Thyroid gland (tissue), 4 donors: Measurements from ENCODE around the gene ROCK2. TPM values are rescaled to one million over a fixed set of nuclear protein-coding genes. Genes with fewer than 3 reads are reported as not detected.
A peak's percentile ranks its signal among the peaks of the same experiment; 100 is the strongest.

Experiments used
- DNase-seq, 2 donors: peaks; one replicate each; pipeline ENCODE4 v3.0.0-alpha.2; 2019
- H3K27ac ChIP-seq, 3 donors: fragments of 200-600 bp; sonication (generic); 1 replicate in 2 of 3; 2 replicates in 1 of 3; pipeline ENCODE4 v1.5.1; 2016 to 2019; ENCODE audit warnings: mild to moderate bottlenecking in 1 of 3, moderate library complexity in 1 of 3
- H3K27me3 ChIP-seq: fragments of 200-600 bp; sonication (generic); one replicate; pipeline ENCODE4 v1.5.1; 2019
- H3K36me3 ChIP-seq, 2 donors: fragments of 200-600 bp; sonication (generic); one replicate each; pipeline ENCODE4 v1.5.1; 2016 to 2019
- H3K4me1 ChIP-seq, 2 donors: fragments of 200-600 bp; sonication (generic); one replicate each; pipeline ENCODE4 v1.5.1; 2017 to 2019
- H3K4me3 ChIP-seq, 3 donors: fragments of 200-600 bp; sonication (generic); replicated peaks in 1 of 3; 1 replicate in 2 of 3; 2 replicates in 1 of 3; pipeline ENCODE4 v1.5.1; 2016; ENCODE audit warnings: mild to moderate bottlenecking in 1 of 3
- H3K9me3 ChIP-seq: fragments of 200-600 bp; sonication (generic); one replicate; pipeline ENCODE4 v1.5.1; 2017
- CTCF ChIP-seq, 6 experiments: fragments of 200-600 bp in 3 of 6; fragments of 450-650 bp in 3 of 6; sonication (generic) in 3 of 6; IDR thresholded peaks; one replicate each; pipeline ENCODE4 v1.5.1; 2016 to 2019; ENCODE audit warnings: antibody characterized with exemption in 6 of 6, mild to moderate bottlenecking in 2 of 6, inconsistent platforms in 1 of 6, moderate library complexity in 1 of 6
- POLR2A ChIP-seq, 2 donors: fragments of 450-650 bp; IDR thresholded peaks; one replicate each; pipeline ENCODE4 v1.6.1; 2017; ENCODE audit warnings: antibody characterized with exemption in 2 of 2, mild to moderate bottlenecking in 2 of 2, moderate library complexity in 1 of 2
- WGBS, 2 donors: methylation state at CpG; one replicate each; pipeline ENCODE4 v1.1.5; 2017; 5-methylcytosine and 5-hydroxymethylcytosine counted together
- intact Hi-C: fragments of 100-400 bp; cut with DNase I; formaldehyde crosslinking; loops from one replicate; pipeline ENCODE4 v1.15.1; 2023
- total RNA-seq, 4 donors: library from RNA; depleted of rRNA; stranded (reverse); fragments of >200 nt; gene quantifications; one replicate each; pipeline ENCODE4 v1.2.3, GENCODE V29; 2016

The ROCK2 gene
- total RNA-seq, 4 donors from 2014 or later: 37.3 to 47.5 (median 42.1) TPM

- Histone ChIP-seq H3K27ac (no peak overlapping the region), H3K4me1 (peaks cover 0 to 5% of the 10 kb centered on the region in 2 donors), H3K4me3 (no peak overlapping the region), H3K27me3 (no peaks in the 10 kb centered on the region), H3K9me3 (no peaks in the 10 kb centered on the region), H3K36me3 (no peaks in the 10 kb centered on the region)
- WGBS, 2 donors: 66 to 73% methylated on average over 5 of the region's 5 CpGs
- TF ChIP-seq CTCF (IDR thresholded peaks at IDR 0.05) (no peak), POLR2A (IDR thresholded peaks at IDR 0.05) (no peak)
- peak; percentile 12 to 29 for DNase-seq
- intact Hi-C loops: loop anchor here (10.0 kb wide), 1 partner anchor 47 kb away; no protein-coding TSS in a partner anchor
Observed at GRCh38 chr2:11348209-11348749, 3.8 kb upstream of the ROCK2 start.

- peaks cover 0 to 11% of the 10 kb centered on the region in 2 donors for H3K4me1 ChIP-seq
- H3K27ac ChIP-seq: no peak overlapping the region
- H3K4me3 ChIP-seq: no peak overlapping the region
- H3K36me3 ChIP-seq: no peaks in the 10 kb centered on the region
- no peak for DNase-seq
- intact Hi-C loops: loop anchor here (10.0 kb wide), 1 partner anchor 47 kb away; no protein-coding TSS in a partner anchor
- TF ChIP-seq POLR2A (IDR thresholded peaks at IDR 0.05) (no peak), CTCF (IDR thresholded peaks at IDR 0.05) (no peak)
- H3K9me3 ChIP-seq: no peaks in the 10 kb centered on the region
- 95 to 96% methylated on average over 7 of the region's 7 CpGs for WGBS, 2 donors
- H3K27me3 ChIP-seq: no peaks in the 10 kb centered on the region
Observed at GRCh38 chr2:11347403-11347959, 3.0 kb upstream of the ROCK2 start.

GRCh38 chr2:11346023-11346482, 1.6 kb upstream of the ROCK2 start:
- H3K9me3 ChIP-seq: no peaks in the 10 kb centered on the region
- intact Hi-C loops: loop anchor here (10.0 kb wide), 1 partner anchor 49 kb away; no protein-coding TSS in a partner anchor
- H3K36me3 ChIP-seq: no peaks in the 10 kb centered on the region
- peaks cover 10 to 24% of the 10 kb centered on the region in 2 donors for H3K4me1 ChIP-seq
- WGBS, 2 donors: 89 to 93% methylated on average over 4 of the region's 4 CpGs
- no peak for TF ChIP-seq POLR2A (IDR thresholded peaks at IDR 0.05)
- no peak for TF ChIP-seq CTCF (IDR thresholded peaks at IDR 0.05)
- H3K27me3 ChIP-seq: no peaks in the 10 kb centered on the region
- H3K27ac ChIP-seq: peak overlapping the region in 2 of 3 donors; percentile 94 to 99
- no peak overlapping the region for H3K4me3 ChIP-seq
- DNase-seq: no peak

GRCh38 chr2:11344956-11345677, 681 bp upstream of the ROCK2 start:
- no peak for TF ChIP-seq POLR2A (IDR thresholded peaks at IDR 0.05)
- TF ChIP-seq CTCF (IDR thresholded peaks at IDR 0.05): no peak
- Histone ChIP-seq H3K4me3 (peak overlapping the region; percentile 40 to 97 (median 49)), H3K27ac (peak overlapping the region; percentile 94 to 99 (median 97)), H3K4me1 (peaks cover 12 to 30% of the 10 kb centered on the region in 2 donors), H3K36me3 (no peaks in the 10 kb centered on the region), H3K9me3 (no peaks in the 10 kb centered on the region), H3K27me3 (no peaks in the 10 kb centered on the region)
- intact Hi-C loops: loop anchor here (10.0 kb wide), 1 partner anchor 50 kb away; no protein-coding TSS in a partner anchor
- 11 to 15% methylated on average over 19 to 40 of the region's 58 CpGs for WGBS, 2 donors
- peak; percentile 29 to 36 for DNase-seq
